Panc1 (cell line): ENCODE measurements around the gene DCHS1. TPM values are rescaled to one million over a fixed set of nuclear protein-coding genes. Genes with fewer than 3 reads are reported as not detected.

Source experiments
- ATAC-seq: fragments of 200-7000 bp; cut with Tn5 transposase; 2 replicates; pipeline ENCODE4 v1.9.1; 2020; ENCODE audit warnings: mild to moderate bottlenecking, moderate library complexity
- BruUV-seq: library from RNA; stranded (reverse); fragments of 400-500 nt; replicated peaks from 2 replicates; lab custom pipeline; 2021; lab: Mats Ljungman, UMichigan
- CTCF ChIA-PET: fragments of 300-600 bp; sonication (Branson Sonifier 250); formaldehyde crosslinking; loops from one replicate; lab custom pipeline; 2022; ENCODE audit warnings: antibody characterized with exemption; lab: Charles Lee
- POLR2A ChIA-PET: fragments of 300-600 bp; sonication (Branson Sonifier 250); formaldehyde crosslinking; loops from one replicate; lab custom pipeline; 2022; ENCODE audit warnings: antibody characterized with exemption; lab: Charles Lee
- DNase-seq: peaks from one replicate; pipeline ENCODE4 v3.0.0-alpha.2; 2010; ENCODE audit warnings: low read depth, low spot score
- H3K27ac ChIP-seq: 2 replicates; pipeline ENCODE4 v1.5.1; 2011; ENCODE audit warnings: mild to moderate bottlenecking, low read length, inconsistent platforms
- H3K27me3 ChIP-seq: fragments of 200-500 bp; sonication (Bioruptor generic); 2 replicates; pipeline ENCODE4 v1.6.0; 2014; ENCODE audit warnings: low read length, inconsistent platforms; ENCODE audit not compliant: control insufficient read depth, insufficient read depth
- H3K36me3 ChIP-seq: fragments of 200-500 bp; sonication (Bioruptor generic); 2 replicates; pipeline ENCODE4 v1.5.1; 2014; ENCODE audit warnings: inconsistent platforms, mild to moderate bottlenecking, low read length, moderate library complexity; ENCODE audit not compliant: control insufficient read depth, insufficient read depth
- H3K4me1 ChIP-seq: 2 replicates; pipeline ENCODE4 v1.5.1; 2011; ENCODE audit warnings: inconsistent platforms, mild to moderate bottlenecking, low read length, moderate library complexity; ENCODE audit not compliant: control insufficient read depth, insufficient read depth
- H3K4me3 ChIP-seq, 2 experiments: 2 replicates each; pipeline ENCODE4 v1.5.1; 2011 to 2012; ENCODE audit warnings: low read depth in 2 of 2, low read length in 2 of 2, mild to moderate bottlenecking in 2 of 2, inconsistent platforms in 1 of 2, moderate library complexity in 1 of 2
- H3K9me3 ChIP-seq: fragments of 200-500 bp; sonication (Bioruptor generic); 2 replicates; pipeline ENCODE4 v1.5.1; 2014; ENCODE audit warnings: low read depth, mild to moderate bottlenecking, inconsistent platforms, low read length, moderate library complexity; ENCODE audit not compliant: control insufficient read depth, insufficient read depth
- POLR2AphosphoS5 ChIP-seq: IDR thresholded peaks from 2 replicates; pipeline ENCODE4 v1.6.1; 2012; ENCODE audit warnings: mild to moderate bottlenecking, low read depth, low read length, moderate library complexity
- SIN3A ChIP-seq: IDR thresholded peaks from 2 replicates; pipeline ENCODE4 v1.6.1; 2012; ENCODE audit warnings: low read depth, mild to moderate bottlenecking, low read length, moderate library complexity, borderline replicate concordance; ENCODE audit not compliant: insufficient read depth
- TCF7L2 ChIP-seq: IDR thresholded peaks from 2 replicates; pipeline ENCODE4 v1.6.1; 2011; ENCODE audit warnings: mild to moderate bottlenecking, low read depth, low read length, inconsistent platforms
- in situ Hi-C: cut with HindIII; loops from 2 replicates; pipeline ENCODE4 v1.10.0; 2016; ENCODE audit warnings: low sequenced_read_pairs, low pct_unique_long_range_greater_than_20kb
- intact Hi-C: fragments of 100-400 bp; cut with micrococcal nuclease; formaldehyde crosslinking; loops from one replicate; pipeline ENCODE4 v1.10.0; 2022; ENCODE audit not compliant: unreplicated experiment
- total RNA-seq: library from RNA; stranded (reverse); gene quantifications from one replicate; pipeline ENCODE4 v1.2.1, GENCODE V29; 2021; ENCODE audit not compliant: unreplicated experiment
- TF ChIP-seq, protein P1 (sequence below): fragments of 450-650 bp; IDR thresholded peaks from 2 replicates; pipeline ENCODE4 v1.5.1; 2017; ENCODE audit warnings: mild to moderate bottlenecking
- TF ChIP-seq, protein P2 (sequence below), 2 experiments: IDR thresholded peaks; 2 replicates each; pipeline ENCODE4 v1.6.1; 2011 to 2012; ENCODE audit warnings: low read depth in 2 of 2, control low read depth in 1 of 2, low read length in 1 of 2, mild to moderate bottlenecking in 1 of 2, moderate library complexity in 1 of 2; ENCODE audit not compliant: insufficient read depth in 1 of 2

Gene DCHS1
- total RNA-seq, 1 experiment from 2014 or later = 2.2 TPM

DNA sequence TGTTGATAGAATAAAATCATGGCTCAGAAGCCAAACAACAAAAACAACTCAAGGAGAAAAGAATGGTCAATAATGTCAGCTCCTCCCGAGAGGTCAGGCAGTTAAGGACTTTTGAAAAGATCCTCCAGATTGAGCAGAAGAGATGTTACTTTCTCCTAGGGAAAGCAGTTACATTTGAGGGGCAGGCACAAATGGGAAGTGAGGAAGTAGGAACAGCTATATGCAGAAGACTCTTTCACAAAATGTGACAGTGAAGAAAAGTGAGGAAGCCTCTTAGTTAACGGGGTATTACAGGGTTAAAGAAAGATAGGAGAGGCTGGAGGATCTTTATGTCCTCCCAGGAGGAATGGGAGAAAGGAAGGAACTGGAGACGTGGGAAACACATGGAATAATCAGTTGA is 3.4 kb downstream of the DCHS1 start:
- ChIA-PET POLR2A (no interaction called here), CTCF (interaction anchor here (0.6 kb wide), 1 partner anchor 121 kb away, joined by 3 read pairs; no protein-coding TSS in a partner anchor)
- BruUV-seq = no TSS peak
- H3K27me3 ChIP-seq = peaks cover 71% of the 10 kb centered on the region
- intact Hi-C loops = no loop called here
- ATAC-seq (no peak), DNase-seq (no peak)
- TF ChIP-seq, protein P1, sequence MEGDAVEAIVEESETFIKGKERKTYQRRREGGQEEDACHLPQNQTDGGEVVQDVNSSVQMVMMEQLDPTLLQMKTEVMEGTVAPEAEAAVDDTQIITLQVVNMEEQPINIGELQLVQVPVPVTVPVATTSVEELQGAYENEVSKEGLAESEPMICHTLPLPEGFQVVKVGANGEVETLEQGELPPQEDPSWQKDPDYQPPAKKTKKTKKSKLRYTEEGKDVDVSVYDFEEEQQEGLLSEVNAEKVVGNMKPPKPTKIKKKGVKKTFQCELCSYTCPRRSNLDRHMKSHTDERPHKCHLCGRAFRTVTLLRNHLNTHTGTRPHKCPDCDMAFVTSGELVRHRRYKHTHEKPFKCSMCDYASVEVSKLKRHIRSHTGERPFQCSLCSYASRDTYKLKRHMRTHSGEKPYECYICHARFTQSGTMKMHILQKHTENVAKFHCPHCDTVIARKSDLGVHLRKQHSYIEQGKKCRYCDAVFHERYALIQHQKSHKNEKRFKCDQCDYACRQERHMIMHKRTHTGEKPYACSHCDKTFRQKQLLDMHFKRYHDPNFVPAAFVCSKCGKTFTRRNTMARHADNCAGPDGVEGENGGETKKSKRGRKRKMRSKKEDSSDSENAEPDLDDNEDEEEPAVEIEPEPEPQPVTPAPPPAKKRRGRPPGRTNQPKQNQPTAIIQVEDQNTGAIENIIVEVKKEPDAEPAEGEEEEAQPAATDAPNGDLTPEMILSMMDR = no peak
- TF ChIP-seq SIN3A = no peak
- no peak for TF ChIP-seq POLR2AphosphoS5
- TF ChIP-seq TCF7L2 = no peak
- TF ChIP-seq, protein P2, sequence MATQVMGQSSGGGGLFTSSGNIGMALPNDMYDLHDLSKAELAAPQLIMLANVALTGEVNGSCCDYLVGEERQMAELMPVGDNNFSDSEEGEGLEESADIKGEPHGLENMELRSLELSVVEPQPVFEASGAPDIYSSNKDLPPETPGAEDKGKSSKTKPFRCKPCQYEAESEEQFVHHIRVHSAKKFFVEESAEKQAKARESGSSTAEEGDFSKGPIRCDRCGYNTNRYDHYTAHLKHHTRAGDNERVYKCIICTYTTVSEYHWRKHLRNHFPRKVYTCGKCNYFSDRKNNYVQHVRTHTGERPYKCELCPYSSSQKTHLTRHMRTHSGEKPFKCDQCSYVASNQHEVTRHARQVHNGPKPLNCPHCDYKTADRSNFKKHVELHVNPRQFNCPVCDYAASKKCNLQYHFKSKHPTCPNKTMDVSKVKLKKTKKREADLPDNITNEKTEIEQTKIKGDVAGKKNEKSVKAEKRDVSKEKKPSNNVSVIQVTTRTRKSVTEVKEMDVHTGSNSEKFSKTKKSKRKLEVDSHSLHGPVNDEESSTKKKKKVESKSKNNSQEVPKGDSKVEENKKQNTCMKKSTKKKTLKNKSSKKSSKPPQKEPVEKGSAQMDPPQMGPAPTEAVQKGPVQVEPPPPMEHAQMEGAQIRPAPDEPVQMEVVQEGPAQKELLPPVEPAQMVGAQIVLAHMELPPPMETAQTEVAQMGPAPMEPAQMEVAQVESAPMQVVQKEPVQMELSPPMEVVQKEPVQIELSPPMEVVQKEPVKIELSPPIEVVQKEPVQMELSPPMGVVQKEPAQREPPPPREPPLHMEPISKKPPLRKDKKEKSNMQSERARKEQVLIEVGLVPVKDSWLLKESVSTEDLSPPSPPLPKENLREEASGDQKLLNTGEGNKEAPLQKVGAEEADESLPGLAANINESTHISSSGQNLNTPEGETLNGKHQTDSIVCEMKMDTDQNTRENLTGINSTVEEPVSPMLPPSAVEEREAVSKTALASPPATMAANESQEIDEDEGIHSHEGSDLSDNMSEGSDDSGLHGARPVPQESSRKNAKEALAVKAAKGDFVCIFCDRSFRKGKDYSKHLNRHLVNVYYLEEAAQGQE (IDR thresholded peaks at IDR 0.05; ENCODE audit: insufficient read depth in 1 of 2, low read depth in 2 of 2, low read length in 1 of 2) = no peak
- in situ Hi-C loops = no loop called here
- H3K27ac ChIP-seq = no peak overlapping the region
- H3K36me3 ChIP-seq = no peaks in the 10 kb centered on the region; the same call in 1 of the 2 replicates
- H3K4me3 ChIP-seq = no peak overlapping the region
- H3K9me3 ChIP-seq = no peaks in the 10 kb centered on the region
- H3K4me1 ChIP-seq = no peaks in the 10 kb centered on the region

DNA sequence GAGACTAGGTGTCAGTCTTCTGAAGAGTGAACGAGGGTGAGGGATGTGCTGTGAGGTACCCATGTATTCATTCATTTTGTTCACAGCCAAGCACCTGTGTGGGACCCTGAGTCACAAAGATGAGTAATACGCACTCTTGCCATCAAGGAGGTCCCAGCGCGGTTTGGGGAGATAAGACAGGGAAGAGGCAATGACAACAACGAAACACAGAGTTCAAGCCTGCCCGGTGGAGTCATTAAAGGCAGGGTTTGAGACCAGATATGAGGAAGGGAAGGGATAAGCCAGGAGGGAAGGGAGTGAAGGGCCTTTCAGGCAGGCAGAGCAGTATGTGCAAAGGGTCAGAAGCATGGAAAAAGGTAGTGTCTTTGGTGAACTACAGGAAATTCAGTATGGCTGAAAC is 4.6 kb downstream of the DCHS1 start:
- no peaks in the 10 kb centered on the region for H3K9me3 ChIP-seq
- TF ChIP-seq, protein P1 = no peak
- TF ChIP-seq POLR2AphosphoS5 = no peak
- TF ChIP-seq SIN3A = no peak
- TF ChIP-seq TCF7L2 = no peak
- TF ChIP-seq, protein P2 (IDR thresholded peaks at IDR 0.05; ENCODE audit: insufficient read depth in 1 of 2, low read depth in 2 of 2, low read length in 1 of 2) = no peak
- ATAC-seq (no peak), DNase-seq (no peak)
- no peaks in the 10 kb centered on the region; the same call in 1 of the 2 replicates for H3K36me3 ChIP-seq
- in situ Hi-C loops (no loop called here), intact Hi-C loops (no loop called here)
- H3K4me3 ChIP-seq = no peak overlapping the region
- H3K27ac ChIP-seq = no peak overlapping the region
- POLR2A ChIA-PET = no interaction called here
- CTCF ChIA-PET = no interaction called here
- H3K4me1 ChIP-seq = no peaks in the 10 kb centered on the region
- no TSS peak for BruUV-seq
- peaks cover 59% of the 10 kb centered on the region for H3K27me3 ChIP-seq
